Astrocyte (in vitro differentiated cells and primary cell): ENCODE data around the gene MMP26. TPM values are rescaled to one million over a fixed set of nuclear protein-coding genes. Genes with fewer than 3 reads are reported as not detected.

Source experiments
- DNase-seq: peaks from one replicate; pipeline ENCODE4 v3.0.0-alpha.2; 2010; ENCODE audit warnings: low read depth
- FAIRE-seq: peaks from 2 replicates; lab custom pipeline; 2011; peaks lifted over from hg19 to GRCh38; lab: Jason Lieb, UNC
- H2AFZ ChIP-seq: 2 replicates; pipeline ENCODE4 v1.6.0; 2012; ENCODE audit warnings: low read depth, low read length, inconsistent platforms
- H3K27ac ChIP-seq: 2 replicates; pipeline ENCODE4 v1.5.1; 2011; ENCODE audit warnings: low read depth, low read length, inconsistent platforms
- H3K27me3 ChIP-seq: 2 replicates; pipeline ENCODE4 v1.6.0; 2011; ENCODE audit warnings: low read length, inconsistent platforms; ENCODE audit not compliant: insufficient read depth
- H3K36me3 ChIP-seq: 2 replicates; pipeline ENCODE4 v1.5.1; 2011; ENCODE audit warnings: low read length, inconsistent platforms; ENCODE audit not compliant: insufficient read depth
- H3K4me1 ChIP-seq: 2 replicates; pipeline ENCODE4 v1.5.1; 2011; ENCODE audit warnings: low read length, inconsistent platforms; ENCODE audit not compliant: insufficient read depth
- H3K4me2 ChIP-seq: 2 replicates; pipeline ENCODE4 v1.6.0; 2012; ENCODE audit warnings: low read length, inconsistent platforms
- H3K4me3 ChIP-seq: 2 replicates; pipeline ENCODE4 v1.5.1; 2011; ENCODE audit warnings: low read depth, mild to moderate bottlenecking, low read length, inconsistent platforms; ENCODE audit not compliant: insufficient read depth
- H3K79me2 ChIP-seq: 2 replicates; pipeline ENCODE4 v1.6.0; 2012; ENCODE audit warnings: mild to moderate bottlenecking, low read length, inconsistent platforms; ENCODE audit not compliant: insufficient read depth
- H3K9ac ChIP-seq: 2 replicates; pipeline ENCODE4 v1.6.0; 2012; ENCODE audit warnings: mild to moderate bottlenecking, low read length, inconsistent platforms
- H3K9me3 ChIP-seq: 2 replicates; pipeline ENCODE4 v1.5.1; 2012; ENCODE audit warnings: low read depth, mild to moderate bottlenecking, low read length, inconsistent platforms; ENCODE audit not compliant: insufficient read depth
- H4K20me1 ChIP-seq: 2 replicates; pipeline ENCODE4 v1.6.0; 2012; ENCODE audit warnings: low read length, inconsistent platforms; ENCODE audit not compliant: insufficient read depth
- H3K27ac Mint-ChIP-seq: one replicate; pipeline ENCODE4 v1.8.0; 2021; ENCODE audit warnings: mild to moderate bottlenecking, mixed read lengths; ENCODE audit not compliant: unreplicated experiment
- H3K27me3 Mint-ChIP-seq: one replicate; pipeline ENCODE4 v1.8.0; 2021; ENCODE audit warnings: low read depth, mixed read lengths; ENCODE audit not compliant: unreplicated experiment
- H3K36me3 Mint-ChIP-seq: one replicate; pipeline ENCODE4 v1.8.0; 2021; ENCODE audit warnings: low read depth, mixed read lengths; ENCODE audit not compliant: unreplicated experiment
- H3K4me1 Mint-ChIP-seq: one replicate; pipeline ENCODE4 v1.8.0; 2021; ENCODE audit warnings: low read depth, mixed read lengths; ENCODE audit not compliant: unreplicated experiment
- H3K4me3 Mint-ChIP-seq: one replicate; pipeline ENCODE4 v1.8.0; 2021; ENCODE audit warnings: mild to moderate bottlenecking, moderate library complexity, mixed read lengths; ENCODE audit not compliant: unreplicated experiment
- H3K9me3 Mint-ChIP-seq: one replicate; pipeline ENCODE4 v1.8.0; 2021; ENCODE audit warnings: mild to moderate bottlenecking, mixed read lengths; ENCODE audit not compliant: unreplicated experiment
- CTCF ChIP-seq: IDR thresholded peaks from 2 replicates; pipeline ENCODE4 v1.5.1; 2011; ENCODE audit warnings: low read depth, mild to moderate bottlenecking, inconsistent platforms, low read length, moderate library complexity; ENCODE audit not compliant: insufficient read depth
- EZH2 ChIP-seq: IDR thresholded peaks from 2 replicates; pipeline ENCODE4 v1.6.1; 2012; ENCODE audit warnings: mild to moderate bottlenecking, low read length, inconsistent platforms; ENCODE audit not compliant: insufficient read depth
- total RNA-seq: library from RNA; stranded (reverse); gene quantifications from 2 replicates; pipeline ENCODE4 v1.2.1, GENCODE V29; 2021

Gene MMP26
- total RNA-seq, 1 donor from 2014 or later = not detected

GRCh38 chr11:4665424-4665823 is 39.2 kb upstream of the MMP26 start:
- H3K27me3 Mint-ChIP-seq = no peaks in the 10 kb centered on the region
- Histone ChIP-seq H3K9me3 (no peaks in the 10 kb centered on the region), H3K79me2 (no peaks in the 10 kb centered on the region), H3K4me3 (no peak overlapping the region), H3K4me2 (no peak overlapping the region), H3K4me1 (no peaks in the 10 kb centered on the region), H3K27ac (no peak overlapping the region), H3K27me3 (no peaks in the 10 kb centered on the region), H2AFZ (no peak overlapping the region), H4K20me1 (no peaks in the 10 kb centered on the region), H3K36me3 (no peaks in the 10 kb centered on the region), H3K9ac (no peak overlapping the region)
- H3K27ac Mint-ChIP-seq = no peak overlapping the region
- H3K4me1 Mint-ChIP-seq = no peaks in the 10 kb centered on the region
- H3K9me3 Mint-ChIP-seq = no peaks in the 10 kb centered on the region
- no peak overlapping the region for H3K4me3 Mint-ChIP-seq
- peak; percentile 6 for DNase-seq
- FAIRE-seq = no peak
- TF ChIP-seq EZH2 (no peak), CTCF (no peak)
- H3K36me3 Mint-ChIP-seq = no peaks in the 10 kb centered on the region

- Histone ChIP-seq H3K9ac (no peak overlapping the region), H3K9me3 (no peaks in the 10 kb centered on the region), H4K20me1 (no peaks in the 10 kb centered on the region), H3K4me1 (peaks cover 4% of the 10 kb centered on the region), H3K79me2 (no peaks in the 10 kb centered on the region), H3K4me3 (no peak overlapping the region), H3K4me2 (no peak overlapping the region), H3K27ac (no peak overlapping the region), H3K27me3 (no peaks in the 10 kb centered on the region), H2AFZ (no peak overlapping the region), H3K36me3 (no peaks in the 10 kb centered on the region)
- Mint-ChIP-seq H3K36me3 (no peaks in the 10 kb centered on the region), H3K4me1 (peaks cover 13% of the 10 kb centered on the region), H3K27me3 (peaks cover 2% of the 10 kb centered on the region), H3K4me3 (no peak overlapping the region), H3K9me3 (peaks cover 1% of the 10 kb centered on the region), H3K27ac (no peak overlapping the region)
- DNase-seq (no peak), FAIRE-seq (no peak)
- TF ChIP-seq CTCF (no peak), EZH2 (no peak)
Measured at GRCh38 chr11:4671741-4672140, 32.8 kb upstream of the MMP26 start.

GRCh38 chr11:4672470-4672869 is 32.1 kb upstream of the MMP26 start:
- FAIRE-seq (no peak), DNase-seq (peak; percentile 16)
- Histone ChIP-seq H3K4me2 (peak overlapping the region; percentile 25), H3K79me2 (no peaks in the 10 kb centered on the region), H3K4me3 (no peak overlapping the region), H3K4me1 (peaks cover 4% of the 10 kb centered on the region), H2AFZ (no peak overlapping the region), H3K9ac (no peak overlapping the region), H3K27ac (no peak overlapping the region), H3K27me3 (no peaks in the 10 kb centered on the region), H3K9me3 (no peaks in the 10 kb centered on the region), H3K36me3 (no peaks in the 10 kb centered on the region), H4K20me1 (no peaks in the 10 kb centered on the region)
- H3K4me1 Mint-ChIP-seq = peaks cover 13% of the 10 kb centered on the region
- H3K4me3 Mint-ChIP-seq = no peak overlapping the region
- peaks cover 2% of the 10 kb centered on the region for H3K27me3 Mint-ChIP-seq
- no peaks in the 10 kb centered on the region for H3K36me3 Mint-ChIP-seq
- peak overlapping the region; percentile 34 for H3K27ac Mint-ChIP-seq
- TF ChIP-seq CTCF = no peak
- no peak for TF ChIP-seq EZH2
- H3K9me3 Mint-ChIP-seq = peaks cover 1% of the 10 kb centered on the region
